ENCODE measurements around the gene PTCD3.

Gene PTCD3

GRCh38 chr2:86139981-86140380, 33.9 kb downstream of the PTCD3 start:
- Histone ChIP-seq H3K4me3 (replicated peaks; ENCODE audit: low read depth, low read length) (no peak overlapping the region), H3K36me3 (ENCODE audit: control insufficient read depth, insufficient read depth, low read length) (peaks cover 31% of the 10 kb centered on the region), H3K27me3 (replicated peaks; ENCODE audit: control insufficient read depth, insufficient read depth, low read length) (no peaks in the 10 kb centered on the region)
- DNase-seq (ENCODE audit: extremely low read depth, insufficient read length), result no peak
- no peak for TF ChIP-seq CTCF (IDR thresholded peaks at IDR 0.05; ENCODE audit: insufficient read depth, low read length, poor library complexity, severe bottlenecking)

- Histone ChIP-seq H3K36me3 (ENCODE audit: control insufficient read depth, insufficient read depth, low read length) (peaks cover 27% of the 10 kb centered on the region), H3K27me3 (replicated peaks; ENCODE audit: control insufficient read depth, insufficient read depth, low read length) (no peaks in the 10 kb centered on the region), H3K4me3 (replicated peaks; ENCODE audit: low read depth, low read length) (no peak overlapping the region)
- no peak for DNase-seq (ENCODE audit: extremely low read depth, insufficient read length)
- TF ChIP-seq CTCF (IDR thresholded peaks at IDR 0.05; ENCODE audit: insufficient read depth, low read length, poor library complexity, severe bottlenecking), result no peak
Measured at GRCh38 chr2:86140969-86141392, 34.9 kb downstream of the PTCD3 start.

GRCh38 chr2:86142436-86143257, 36.6 kb downstream of the PTCD3 start:
- no peaks in the 10 kb centered on the region for H3K27me3 ChIP-seq (replicated peaks; ENCODE audit: control insufficient read depth, insufficient read depth, low read length)
- TF ChIP-seq CTCF (IDR thresholded peaks at IDR 0.05; ENCODE audit: insufficient read depth, low read length, poor library complexity, severe bottlenecking), result no peak
- H3K4me3 ChIP-seq (replicated peaks; ENCODE audit: low read depth, low read length), result no peak overlapping the region
- H3K36me3 ChIP-seq (ENCODE audit: control insufficient read depth, insufficient read depth, low read length), result peaks cover 26% of the 10 kb centered on the region
- DNase-seq (ENCODE audit: extremely low read depth, insufficient read length), result no peak

- DNase-seq (ENCODE audit: extremely low read depth, insufficient read length), result no peak
- Histone ChIP-seq H3K27me3 (replicated peaks; ENCODE audit: control insufficient read depth, insufficient read depth, low read length) (no peaks in the 10 kb centered on the region), H3K4me3 (replicated peaks; ENCODE audit: low read depth, low read length) (no peak overlapping the region), H3K36me3 (ENCODE audit: control insufficient read depth, insufficient read depth, low read length) (peaks cover 25% of the 10 kb centered on the region)
- TF ChIP-seq CTCF (IDR thresholded peaks at IDR 0.05; ENCODE audit: insufficient read depth, low read length, poor library complexity, severe bottlenecking), result no peak
Measured at GRCh38 chr2:86143307-86143706, 37.3 kb downstream of the PTCD3 start.

- DNase-seq (ENCODE audit: extremely low read depth, insufficient read length), result no peak
- Histone ChIP-seq H3K4me3 (replicated peaks; ENCODE audit: low read depth, low read length) (no peak overlapping the region), H3K36me3 (ENCODE audit: control insufficient read depth, insufficient read depth, low read length) (peaks cover 18% of the 10 kb centered on the region), H3K27me3 (replicated peaks; ENCODE audit: control insufficient read depth, insufficient read depth, low read length) (no peaks in the 10 kb centered on the region)
- TF ChIP-seq CTCF (IDR thresholded peaks at IDR 0.05; ENCODE audit: insufficient read depth, low read length, poor library complexity, severe bottlenecking), result no peak
Measured at GRCh38 chr2:86143926-86144685, 38.1 kb downstream of the PTCD3 start.
